RWPE1 (cell line): ENCODE results near the gene CALN1.

Experiments
- CTCF ChIA-PET: fragments of 350-600 bp; sonication (Branson Sonifier 250); formaldehyde crosslinking; extraction: SDS; loops from one replicate; lab custom pipeline; 2021; lab: Yijun Ruan, JAX
- POLR2A ChIA-PET: fragments of 400-600 bp; formaldehyde crosslinking; extraction: SDS; loops from one replicate; lab custom pipeline; 2020; ENCODE audit warnings: antibody characterized with exemption; ENCODE audit not compliant: low non-redundant PET; lab: Yijun Ruan, JAX
- DNase-seq: peaks from one replicate; pipeline ENCODE4 v3.0.0; 2012; ENCODE audit warnings: low spot score
- H3K27ac ChIP-seq: fragments of 450-650 bp; 2 replicates; pipeline ENCODE4 v1.5.1; 2017
- CTCF ChIP-seq: fragments of 450-650 bp; conservative IDR thresholded peaks from 2 replicates; pipeline ENCODE4 v1.5.1; 2017; ENCODE audit warnings: low read depth, mild to moderate bottlenecking

The CALN1 gene

DNA sequence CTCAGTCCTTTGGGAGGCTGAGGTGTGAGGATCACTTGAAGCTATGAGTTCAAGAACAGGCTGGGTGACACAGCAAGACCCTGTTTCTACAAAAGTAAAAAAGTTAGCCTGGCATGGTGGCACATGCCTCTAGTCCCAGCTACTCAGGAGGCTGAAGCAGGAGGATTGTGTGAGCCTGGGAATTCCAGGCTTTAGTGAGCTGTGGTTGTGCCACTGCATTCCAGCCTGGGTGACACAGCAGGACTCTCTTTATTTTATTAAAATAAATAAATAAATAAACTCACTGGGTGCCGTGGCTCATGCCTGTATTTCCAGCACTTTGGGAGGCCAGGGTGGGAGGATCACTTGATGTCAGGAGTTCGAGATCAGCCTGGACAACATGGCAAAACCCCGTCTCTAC lies 607.9 kb downstream of the CALN1 start:
- TF ChIP-seq CTCF = no peak
- POLR2A ChIA-PET = no interaction called here
- DNase-seq = no peak
- no peak overlapping the region for H3K27ac ChIP-seq
- CTCF ChIA-PET = no interaction called here

- DNase-seq = no peak
- POLR2A ChIA-PET = no interaction called here
- H3K27ac ChIP-seq = no peak overlapping the region
- CTCF ChIA-PET = no interaction called here
- TF ChIP-seq CTCF = no peak
Observed at GRCh38 chr7:71801976-71802375, 610.2 kb downstream of the CALN1 start.

- CTCF ChIA-PET = interaction anchor here (1.0 kb wide), 1 partner anchor 48 kb away, joined by 3 read pairs; no protein-coding TSS in a partner anchor
- TF ChIP-seq CTCF = no peak
- DNase-seq = no peak
- POLR2A ChIA-PET = no interaction called here
- no peak overlapping the region for H3K27ac ChIP-seq
Observed at GRCh38 chr7:71800321-71800720, 611.8 kb downstream of the CALN1 start.

GRCh38 chr7:71795410-71795809 lies 616.7 kb downstream of the CALN1 start:
- ChIA-PET CTCF (no interaction called here), POLR2A (no interaction called here)
- DNase-seq = no peak
- no peak for TF ChIP-seq CTCF
- no peak overlapping the region for H3K27ac ChIP-seq

DNA sequence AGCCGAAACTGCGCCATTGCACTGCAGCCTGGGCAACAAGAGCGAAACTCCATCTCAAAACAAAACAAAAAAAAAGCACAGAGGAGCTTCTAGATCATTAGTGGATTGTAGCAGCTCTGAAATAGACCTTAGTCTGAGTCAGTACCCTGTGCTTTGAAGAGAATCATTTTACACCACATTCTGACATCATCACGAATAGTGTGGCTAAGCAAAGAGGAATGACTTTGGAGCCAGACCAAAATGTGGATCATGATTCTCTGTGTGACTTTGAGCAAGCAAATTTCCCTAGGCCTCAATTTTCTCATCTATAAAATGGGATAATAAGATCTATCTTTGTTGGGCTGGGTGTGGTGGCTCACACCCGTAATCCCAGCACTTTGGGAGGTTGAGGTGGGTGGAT lies 618.9 kb downstream of the CALN1 start:
- TF ChIP-seq CTCF = no peak
- no peak for DNase-seq
- ChIA-PET POLR2A (no interaction called here), CTCF (no interaction called here)
- H3K27ac ChIP-seq = no peak overlapping the region

DNA sequence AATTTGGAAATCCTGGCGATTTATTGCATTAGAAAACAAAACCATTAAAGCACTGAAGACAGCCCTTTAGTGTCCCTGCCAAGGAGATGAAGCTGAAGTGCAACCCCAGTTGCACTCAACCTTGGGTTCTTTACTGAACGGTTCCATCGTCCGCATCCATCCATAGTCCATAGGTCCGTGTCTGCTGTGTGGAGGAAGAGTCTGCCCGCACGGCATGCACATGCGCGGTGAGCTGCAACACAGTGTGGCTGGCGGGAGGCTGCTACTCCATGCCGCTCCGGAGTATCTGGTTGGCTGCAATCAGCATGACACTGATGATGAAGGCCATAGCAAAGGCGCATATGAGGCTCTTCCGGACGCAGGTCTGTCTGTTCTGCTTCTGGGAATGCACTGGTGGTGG lies 624.6 kb downstream of the CALN1 start:
- POLR2A ChIA-PET = no interaction called here
- CTCF ChIA-PET = no interaction called here
- TF ChIP-seq CTCF = no peak
- no peak overlapping the region for H3K27ac ChIP-seq
- DNase-seq = no peak

DNA sequence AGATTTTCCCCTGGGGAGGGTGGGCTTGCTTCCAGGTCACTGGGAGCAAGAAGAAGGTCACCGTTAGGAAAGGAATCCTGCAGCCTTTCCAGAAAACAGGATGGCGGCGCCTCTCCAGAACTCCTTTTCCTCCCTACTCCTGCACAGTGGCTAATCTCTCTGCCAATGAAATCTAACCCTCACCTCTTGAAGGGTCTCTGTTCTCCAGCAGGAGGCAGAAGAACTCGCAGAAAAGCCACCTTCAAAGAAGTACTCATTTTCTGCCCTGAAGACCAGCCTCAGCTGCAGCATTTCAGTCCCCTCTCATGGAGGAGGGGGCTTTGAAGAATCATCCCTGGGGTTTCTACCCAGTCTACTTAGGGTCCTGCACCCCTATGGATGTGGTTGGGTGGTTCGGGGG lies 626.9 kb downstream of the CALN1 start:
- ChIA-PET CTCF (interaction anchor here (0.6 kb wide), 1 partner anchor 24 kb away, joined by 3 read pairs; no protein-coding TSS in a partner anchor), POLR2A (no interaction called here)
- no peak overlapping the region for H3K27ac ChIP-seq
- TF ChIP-seq CTCF = no peak
- no peak for DNase-seq
